Measurements from ENCODE around the gene LTB.

Gene LTB

GRCh38 chr6:31576897-31577578, 5.2 kb downstream of the LTB start:
- DNase-seq (ENCODE audit: low read depth, low spot score): no peak

- no peak for DNase-seq (ENCODE audit: low read depth, low spot score)
Measured at GRCh38 chr6:31575952-31576685, 6.1 kb downstream of the LTB start.

GRCh38 chr6:31575335-31575901, 6.8 kb downstream of the LTB start, which contains the start of gene TNF:
Gene TNF (plus strand): TSS chr6:31575565. CDS start chr6:31575742, 177 bp downstream.
- DNase-seq (ENCODE audit: low read depth, low spot score): no peak

GRCh38 chr6:31574106-31575061, 7.8 kb downstream of the LTB start:
- no peak for DNase-seq (ENCODE audit: low read depth, low spot score)

- DNase-seq (ENCODE audit: low read depth, low spot score): no peak
Measured at GRCh38 chr6:31573239-31574105, 8.8 kb downstream of the LTB start.

GRCh38 chr6:31572041-31572911, 9.9 kb downstream of the LTB start, which contains the start of gene LTA:
Gene LTA (plus strand): TSS chr6:31572289. CDS start chr6:31572743, 454 bp downstream.
- DNase-seq (ENCODE audit: low read depth, low spot score): no peak

GRCh38 chr6:31569861-31570536, 12.2 kb downstream of the LTB start:
- DNase-seq (ENCODE audit: low read depth, low spot score): no peak

GRCh38 chr6:31568537-31568961, 13.7 kb downstream of the LTB start:
- DNase-seq (ENCODE audit: low read depth, low spot score): no peak

GRCh38 chr6:31567531-31568370, 14.5 kb downstream of the LTB start:
- DNase-seq (ENCODE audit: low read depth, low spot score): no peak

GRCh38 chr6:31560697-31561058, 21.5 kb downstream of the LTB start:
- no peak for DNase-seq (ENCODE audit: low read depth, low spot score)

GRCh38 chr6:31559958-31560696, 22.1 kb downstream of the LTB start:
- no peak for DNase-seq (ENCODE audit: low read depth, low spot score)

GRCh38 chr6:31559606-31559957, 22.6 kb downstream of the LTB start:
- no peak for DNase-seq (ENCODE audit: low read depth, low spot score)

GRCh38 chr6:31558631-31559500, 23.4 kb downstream of the LTB start:
- no peak for DNase-seq (ENCODE audit: low read depth, low spot score)

GRCh38 chr6:31558318-31558625, 24.0 kb downstream of the LTB start:
- DNase-seq (ENCODE audit: low read depth, low spot score): no peak

GRCh38 chr6:31557443-31558317, 24.5 kb downstream of the LTB start:
- no peak for DNase-seq (ENCODE audit: low read depth, low spot score)

- no peak for DNase-seq (ENCODE audit: low read depth, low spot score)
Measured at GRCh38 chr6:31556307-31556706, 25.9 kb downstream of the LTB start.

All from smooth muscle cell of the brain vasculature (primary cell).